Stimulated activated CD4-positive, alpha-beta T cell treated with anti-CD3 and anti-CD28 coated beads, Interleukin-12 subunit alpha, Interleukin-12 subunit beta, amount 100 ng/mL, for 4 hours (primary cell): ENCODE data around the gene SORCS2.

ENCODE experiments used
- DNase-seq: peaks from one replicate; pipeline ENCODE4 v3.0.0-alpha.2; 2020

SORCS2 gene

GRCh38 chr4:7224878-7225533, 32.7 kb downstream of the SORCS2 start:
- no peak for DNase-seq

- no peak for DNase-seq
Observed at GRCh38 chr4:7226439-7226838, 34.1 kb downstream of the SORCS2 start.

GRCh38 chr4:7227008-7227407, 34.7 kb downstream of the SORCS2 start:
- no peak for DNase-seq

- no peak for DNase-seq
Observed at GRCh38 chr4:7228734-7229133, 36.4 kb downstream of the SORCS2 start.

- no peak for DNase-seq
Observed at GRCh38 chr4:7232061-7232650, 39.8 kb downstream of the SORCS2 start.

GRCh38 chr4:7233006-7233580, 40.8 kb downstream of the SORCS2 start:
- DNase-seq: no peak

GRCh38 chr4:7233601-7234000, 41.3 kb downstream of the SORCS2 start:
- DNase-seq: no peak

GRCh38 chr4:7234355-7235029, 42.2 kb downstream of the SORCS2 start:
- no peak for DNase-seq

- no peak for DNase-seq
Observed at GRCh38 chr4:7235030-7235380, 42.7 kb downstream of the SORCS2 start.

GRCh38 chr4:7236847-7237246, 44.5 kb downstream of the SORCS2 start:
- DNase-seq: no peak

GRCh38 chr4:7237873-7238272, 45.5 kb downstream of the SORCS2 start:
- DNase-seq: no peak

GRCh38 chr4:7238300-7238960, 46.1 kb downstream of the SORCS2 start:
- no peak for DNase-seq

GRCh38 chr4:7239101-7239820, 46.9 kb downstream of the SORCS2 start:
- no peak for DNase-seq

- DNase-seq: no peak
Observed at GRCh38 chr4:7239844-7240243, 47.5 kb downstream of the SORCS2 start.

- no peak for DNase-seq
Observed at GRCh38 chr4:7240306-7240705, 48.0 kb downstream of the SORCS2 start.

- DNase-seq: no peak
Observed at GRCh38 chr4:7241597-7242125, 49.3 kb downstream of the SORCS2 start.

- no peak for DNase-seq
Observed at GRCh38 chr4:7242766-7243165, 50.4 kb downstream of the SORCS2 start.

GRCh38 chr4:7243609-7244330, 51.4 kb downstream of the SORCS2 start:
- no peak for DNase-seq

- no peak for DNase-seq
Observed at GRCh38 chr4:7244331-7244665, 52.0 kb downstream of the SORCS2 start.

- no peak for DNase-seq
Observed at GRCh38 chr4:7244751-7245320, 52.5 kb downstream of the SORCS2 start.

- DNase-seq: no peak
Observed at GRCh38 chr4:7247521-7247920, 55.2 kb downstream of the SORCS2 start.

- no peak for DNase-seq
Observed at GRCh38 chr4:7247946-7248345, 55.6 kb downstream of the SORCS2 start.
